Lower leg skin (tissue), 3 donors: ENCODE data around the gene LAIR1.

Experiments
- POLR2A ChIP-seq, 2 donors: fragments of 450-650 bp; IDR thresholded peaks; one replicate each; pipeline ENCODE4 v1.6.1; 2016 to 2017; ENCODE audit warnings: antibody characterized with exemption in 2 of 2, mild to moderate bottlenecking in 1 of 2, moderate library complexity in 1 of 2
- TF ChIP-seq, protein P1 (sequence below), 3 donors: fragments of 450-650 bp; IDR thresholded peaks; one replicate each; pipeline ENCODE4 v1.5.1; 2016; ENCODE audit warnings: antibody characterized with exemption in 3 of 3, mild to moderate bottlenecking in 3 of 3, moderate library complexity in 2 of 3

DNA sequence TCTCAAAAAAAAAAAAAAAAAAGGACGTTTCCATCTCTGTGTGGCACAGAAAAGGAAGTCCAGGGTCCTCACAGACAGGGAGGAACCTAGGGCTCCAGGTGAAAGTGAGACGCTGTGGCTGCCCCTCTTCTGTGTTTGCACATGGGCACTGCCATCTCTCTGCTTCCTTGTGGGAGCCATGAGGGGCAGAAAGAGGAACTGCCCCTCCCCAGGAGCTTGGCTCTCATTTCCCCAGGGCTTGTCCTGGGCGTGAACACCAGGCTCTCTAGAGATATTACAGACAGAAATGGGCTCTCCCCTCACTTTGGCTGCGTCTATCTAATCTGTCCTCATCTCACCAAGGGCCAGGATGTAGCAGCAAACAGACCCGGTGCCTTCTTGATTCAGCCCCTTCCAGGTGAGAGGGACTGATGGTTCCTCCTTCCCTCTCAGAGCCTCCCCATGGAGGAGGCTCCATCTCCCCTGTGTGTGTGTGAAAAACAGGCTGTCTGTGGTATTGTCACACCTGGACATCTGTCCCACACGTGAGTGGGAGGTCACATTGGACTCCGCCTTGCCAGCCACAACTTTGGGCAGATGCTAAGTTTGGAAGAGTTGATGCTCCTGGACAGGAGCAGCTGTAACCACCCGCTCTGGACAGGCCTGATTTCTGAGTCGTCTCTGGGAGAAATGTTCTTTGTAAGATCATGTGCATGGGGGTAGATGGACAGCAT lies 24.9 kb downstream of the LAIR1 start:
- TF ChIP-seq, protein P1, sequence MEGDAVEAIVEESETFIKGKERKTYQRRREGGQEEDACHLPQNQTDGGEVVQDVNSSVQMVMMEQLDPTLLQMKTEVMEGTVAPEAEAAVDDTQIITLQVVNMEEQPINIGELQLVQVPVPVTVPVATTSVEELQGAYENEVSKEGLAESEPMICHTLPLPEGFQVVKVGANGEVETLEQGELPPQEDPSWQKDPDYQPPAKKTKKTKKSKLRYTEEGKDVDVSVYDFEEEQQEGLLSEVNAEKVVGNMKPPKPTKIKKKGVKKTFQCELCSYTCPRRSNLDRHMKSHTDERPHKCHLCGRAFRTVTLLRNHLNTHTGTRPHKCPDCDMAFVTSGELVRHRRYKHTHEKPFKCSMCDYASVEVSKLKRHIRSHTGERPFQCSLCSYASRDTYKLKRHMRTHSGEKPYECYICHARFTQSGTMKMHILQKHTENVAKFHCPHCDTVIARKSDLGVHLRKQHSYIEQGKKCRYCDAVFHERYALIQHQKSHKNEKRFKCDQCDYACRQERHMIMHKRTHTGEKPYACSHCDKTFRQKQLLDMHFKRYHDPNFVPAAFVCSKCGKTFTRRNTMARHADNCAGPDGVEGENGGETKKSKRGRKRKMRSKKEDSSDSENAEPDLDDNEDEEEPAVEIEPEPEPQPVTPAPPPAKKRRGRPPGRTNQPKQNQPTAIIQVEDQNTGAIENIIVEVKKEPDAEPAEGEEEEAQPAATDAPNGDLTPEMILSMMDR (IDR thresholded peaks at IDR 0.05): no peak
- no peak for TF ChIP-seq POLR2A (IDR thresholded peaks at IDR 0.05)
